Measurements from ENCODE around the gene SGK1. TPM values are rescaled to one million over a fixed set of nuclear protein-coding genes. Genes with fewer than 3 reads are reported as not detected.
A peak's percentile ranks its signal among the peaks of the same experiment; 100 is the strongest.

Gene SGK1
- total and polyA plus RNA-seq, 5 donors from 2014 or later: 3.6 to 193 (median 4.1) TPM

- Mint-ChIP-seq H3K9me3 (no peaks in the 10 kb centered on the region), H3K27me3 (no peaks in the 10 kb centered on the region), H3K36me3 (no peaks in the 10 kb centered on the region), H3K4me3 (no peak overlapping the region), H3K4me1 (peaks cover 33 to 58% (median 48%) of the 10 kb centered on the region in 4 donors), H3K27ac (peak overlapping the region in 2 of 3 donors; percentile 82 to 96)
- Histone ChIP-seq H3K4me1 (ENCODE audit: control insufficient read depth, insufficient read depth, low read length, poor library complexity, severe bottlenecking) (peaks cover 55% of the 10 kb centered on the region), H3K27ac (ENCODE audit: insufficient read depth, low read length, poor library complexity, severe bottlenecking) (no peak overlapping the region), H3K9me3 (ENCODE audit: control insufficient read depth in 2 of 2, low read length in 2 of 2) (no peaks in the 10 kb centered on the region), H3K4me3 (ENCODE audit: low read depth, low read length) (peak overlapping the region; percentile 66), H3K27me3 (ENCODE audit: control insufficient read depth, insufficient read depth, low read length) (no peaks in the 10 kb centered on the region), H3K36me3 (ENCODE audit: control insufficient read depth, insufficient read depth, low read length) (no peaks in the 10 kb centered on the region)
- DNase-seq (no peak), ATAC-seq (ENCODE audit: low read depth in 2 of 2) (no peak)
These were observed 67.1 kb downstream of the SGK1 start for GRCh38 chr6:134250776-134251175.

- no peaks in the 10 kb centered on the region for H3K27me3 Mint-ChIP-seq
- peaks cover 37 to 66% (median 55%) of the 10 kb centered on the region in 4 donors for H3K4me1 Mint-ChIP-seq
- Histone ChIP-seq H3K4me1 (ENCODE audit: control insufficient read depth, insufficient read depth, low read length, poor library complexity, severe bottlenecking) (peaks cover 60% of the 10 kb centered on the region), H3K36me3 (ENCODE audit: control insufficient read depth, insufficient read depth, low read length) (no peaks in the 10 kb centered on the region), H3K4me3 (ENCODE audit: low read depth, low read length) (peak overlapping the region; percentile 66), H3K27me3 (ENCODE audit: control insufficient read depth, insufficient read depth, low read length) (no peaks in the 10 kb centered on the region), H3K9me3 (ENCODE audit: control insufficient read depth in 2 of 2, low read length in 2 of 2) (no peaks in the 10 kb centered on the region), H3K27ac (ENCODE audit: insufficient read depth, low read length, poor library complexity, severe bottlenecking) (no peak overlapping the region)
- H3K36me3 Mint-ChIP-seq: no peaks in the 10 kb centered on the region
- peak overlapping the region in 3 of 4 donors; percentile 15 to 51 (median 36) for H3K4me3 Mint-ChIP-seq
- H3K27ac Mint-ChIP-seq: peak overlapping the region; percentile 82 to 96 (median 86)
- ATAC-seq (ENCODE audit: low read depth in 2 of 2) (no peak), DNase-seq (peak in 1 of 3 donors; percentile 47)
- H3K9me3 Mint-ChIP-seq: no peaks in the 10 kb centered on the region
These were observed 67.9 kb downstream of the SGK1 start for GRCh38 chr6:134249759-134250602.

DNA sequence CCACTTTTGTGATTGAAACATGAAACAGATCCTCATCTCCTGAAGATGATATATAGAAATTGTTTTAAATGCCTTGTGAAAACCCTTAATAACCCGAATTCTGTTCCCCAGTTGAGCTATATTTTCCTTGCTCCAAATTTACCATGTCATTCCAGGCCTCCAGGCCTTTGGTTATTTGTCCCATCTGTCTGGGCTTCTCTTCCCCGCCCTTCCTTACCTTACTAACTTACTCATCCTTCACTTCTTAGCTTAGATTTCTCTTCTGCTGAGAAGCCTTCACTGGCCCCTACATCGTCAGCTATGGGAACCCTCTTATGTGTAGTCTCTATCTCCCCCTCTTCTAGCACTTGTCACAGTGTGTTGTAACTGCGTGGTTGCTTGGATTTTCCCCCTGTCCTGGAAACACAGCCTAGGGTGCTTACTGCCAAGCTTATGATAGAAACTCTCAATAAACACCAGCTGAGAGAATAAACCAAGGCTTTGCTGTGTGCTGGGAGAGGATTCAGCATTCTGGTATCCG is 68.6 kb downstream of the SGK1 start:
- no peaks in the 10 kb centered on the region for H3K27me3 ChIP-seq (ENCODE audit: control insufficient read depth, insufficient read depth, low read length)
- H3K36me3 ChIP-seq (ENCODE audit: control insufficient read depth, insufficient read depth, low read length): no peaks in the 10 kb centered on the region
- no peak overlapping the region for H3K27ac ChIP-seq (ENCODE audit: insufficient read depth, low read length, poor library complexity, severe bottlenecking)
- DNase-seq: no peak
- ATAC-seq (ENCODE audit: low read depth in 2 of 2): no peak
- no peaks in the 10 kb centered on the region for H3K9me3 ChIP-seq (ENCODE audit: control insufficient read depth in 2 of 2, low read length in 2 of 2)
- H3K4me1 Mint-ChIP-seq: peaks cover 38 to 68% (median 53%) of the 10 kb centered on the region in 4 donors
- no peaks in the 10 kb centered on the region for H3K27me3 Mint-ChIP-seq
- H3K4me1 ChIP-seq (ENCODE audit: control insufficient read depth, insufficient read depth, low read length, poor library complexity, severe bottlenecking): peaks cover 60% of the 10 kb centered on the region
- H3K9me3 Mint-ChIP-seq: no peaks in the 10 kb centered on the region
- H3K4me3 Mint-ChIP-seq: peak overlapping the region in 3 of 4 donors; percentile 13 to 68 (median 36)
- H3K27ac Mint-ChIP-seq: peak overlapping the region; percentile 82 to 98 (median 96)
- no peaks in the 10 kb centered on the region for H3K36me3 Mint-ChIP-seq
- peak overlapping the region; percentile 66 for H3K4me3 ChIP-seq (ENCODE audit: low read depth, low read length)

GRCh38 chr6:134247844-134248580 is 69.9 kb downstream of the SGK1 start:
- H3K9me3 ChIP-seq (ENCODE audit: control insufficient read depth in 2 of 2, low read length in 2 of 2): no peaks in the 10 kb centered on the region
- H3K27ac ChIP-seq (ENCODE audit: insufficient read depth, low read length, poor library complexity, severe bottlenecking): peak overlapping the region; percentile 89
- H3K36me3 Mint-ChIP-seq: no peaks in the 10 kb centered on the region
- H3K9me3 Mint-ChIP-seq: no peaks in the 10 kb centered on the region
- peak overlapping the region; percentile 12 to 73 (median 64) for H3K4me3 Mint-ChIP-seq
- DNase-seq (no peak), ATAC-seq (ENCODE audit: low read depth in 2 of 2) (no peak)
- H3K27ac Mint-ChIP-seq: peak overlapping the region; percentile 96 to 98 (median 97)
- peaks cover 38 to 72% (median 52%) of the 10 kb centered on the region in 4 donors for H3K4me1 Mint-ChIP-seq
- H3K4me1 ChIP-seq (ENCODE audit: control insufficient read depth, insufficient read depth, low read length, poor library complexity, severe bottlenecking): peaks cover 60% of the 10 kb centered on the region
- no peaks in the 10 kb centered on the region for H3K27me3 Mint-ChIP-seq
- peak overlapping the region; percentile 51 for H3K4me3 ChIP-seq (ENCODE audit: low read depth, low read length)
- no peaks in the 10 kb centered on the region for H3K36me3 ChIP-seq (ENCODE audit: control insufficient read depth, insufficient read depth, low read length)
- H3K27me3 ChIP-seq (ENCODE audit: control insufficient read depth, insufficient read depth, low read length): no peaks in the 10 kb centered on the region

- DNase-seq: peak; percentile 66 to 94 (median 87)
- Mint-ChIP-seq H3K9me3 (no peaks in the 10 kb centered on the region), H3K36me3 (no peaks in the 10 kb centered on the region), H3K4me1 (peaks cover 38 to 72% (median 52%) of the 10 kb centered on the region in 4 donors), H3K27ac (peak overlapping the region; percentile 94 to 97 (median 96)), H3K4me3 (peak overlapping the region; percentile 12 to 73 (median 64)), H3K27me3 (no peaks in the 10 kb centered on the region)
- peaks cover 60% of the 10 kb centered on the region for H3K4me1 ChIP-seq (ENCODE audit: control insufficient read depth, insufficient read depth, low read length, poor library complexity, severe bottlenecking)
- H3K36me3 ChIP-seq (ENCODE audit: control insufficient read depth, insufficient read depth, low read length): no peaks in the 10 kb centered on the region
- no peaks in the 10 kb centered on the region for H3K9me3 ChIP-seq (ENCODE audit: control insufficient read depth in 2 of 2, low read length in 2 of 2)
- ATAC-seq (ENCODE audit: low read depth in 2 of 2): peak; percentile 91
- peak overlapping the region; percentile 89 for H3K27ac ChIP-seq (ENCODE audit: insufficient read depth, low read length, poor library complexity, severe bottlenecking)
- peak overlapping the region; percentile 51 for H3K4me3 ChIP-seq (ENCODE audit: low read depth, low read length)
- H3K27me3 ChIP-seq (ENCODE audit: control insufficient read depth, insufficient read depth, low read length): no peaks in the 10 kb centered on the region
These were observed 70.6 kb downstream of the SGK1 start for GRCh38 chr6:134247231-134247833.

DNA sequence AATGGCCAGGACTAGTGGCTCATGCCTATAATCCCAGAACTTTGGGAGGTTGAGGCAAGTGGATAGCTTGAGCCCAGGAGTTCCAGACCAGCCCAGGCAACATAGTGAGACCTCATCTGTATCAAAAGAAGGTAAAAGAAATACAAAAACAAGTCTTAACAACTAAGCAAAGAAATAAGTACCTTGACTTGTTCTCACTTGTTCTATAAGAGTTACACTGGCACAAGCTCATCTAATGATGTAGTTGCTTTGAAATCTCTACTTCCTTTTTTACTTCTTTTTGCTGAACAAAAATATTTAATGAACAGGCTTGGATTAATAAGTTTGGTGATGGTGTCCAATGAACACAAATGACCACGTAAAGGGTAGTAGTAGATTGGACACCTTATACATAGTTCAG is 72.2 kb downstream of the SGK1 start:
- peak overlapping the region; percentile 89 for H3K27ac ChIP-seq (ENCODE audit: insufficient read depth, low read length, poor library complexity, severe bottlenecking)
- ATAC-seq (ENCODE audit: low read depth in 2 of 2) (no peak), DNase-seq (no peak)
- H3K4me3 ChIP-seq (ENCODE audit: low read depth, low read length): no peak overlapping the region
- peaks cover 39 to 76% (median 60%) of the 10 kb centered on the region in 4 donors for H3K4me1 Mint-ChIP-seq
- H3K9me3 Mint-ChIP-seq: peaks cover 0 to 3% (median 0%) of the 10 kb centered on the region in 7 donors
- H3K36me3 Mint-ChIP-seq: peaks cover 2% of the 10 kb centered on the region
- no peaks in the 10 kb centered on the region for H3K36me3 ChIP-seq (ENCODE audit: control insufficient read depth, insufficient read depth, low read length)
- H3K27ac Mint-ChIP-seq: peak overlapping the region; percentile 78 to 96 (median 89)
- peaks cover 62% of the 10 kb centered on the region for H3K4me1 ChIP-seq (ENCODE audit: control insufficient read depth, insufficient read depth, low read length, poor library complexity, severe bottlenecking)
- H3K27me3 ChIP-seq (ENCODE audit: control insufficient read depth, insufficient read depth, low read length): no peaks in the 10 kb centered on the region
- peak overlapping the region in 2 of 4 donors; percentile 4 to 17 for H3K4me3 Mint-ChIP-seq
- H3K9me3 ChIP-seq (ENCODE audit: control insufficient read depth in 2 of 2, low read length in 2 of 2): no peaks in the 10 kb centered on the region
- no peaks in the 10 kb centered on the region for H3K27me3 Mint-ChIP-seq

- Histone ChIP-seq H3K4me1 (ENCODE audit: control insufficient read depth, insufficient read depth, low read length, poor library complexity, severe bottlenecking) (peaks cover 62% of the 10 kb centered on the region), H3K4me3 (ENCODE audit: low read depth, low read length) (no peak overlapping the region), H3K27me3 (ENCODE audit: control insufficient read depth, insufficient read depth, low read length) (no peaks in the 10 kb centered on the region), H3K9me3 (ENCODE audit: control insufficient read depth in 2 of 2, low read length in 2 of 2) (no peaks in the 10 kb centered on the region), H3K27ac (ENCODE audit: insufficient read depth, low read length, poor library complexity, severe bottlenecking) (peak overlapping the region; percentile 89), H3K36me3 (ENCODE audit: control insufficient read depth, insufficient read depth, low read length) (no peaks in the 10 kb centered on the region)
- Mint-ChIP-seq H3K36me3 (peaks cover 2% of the 10 kb centered on the region), H3K4me3 (peak overlapping the region in 1 of 4 donors; percentile 4), H3K27ac (peak overlapping the region; percentile 61 to 96 (median 89)), H3K9me3 (peaks cover 0 to 5% (median 0%) of the 10 kb centered on the region in 7 donors), H3K4me1 (peaks cover 37 to 76% (median 61%) of the 10 kb centered on the region in 4 donors), H3K27me3 (no peaks in the 10 kb centered on the region)
- ATAC-seq (ENCODE audit: low read depth in 2 of 2): no peak
- DNase-seq: no peak
These were observed 72.9 kb downstream of the SGK1 start for GRCh38 chr6:134245041-134245440.

Measured in CD4-positive, CD25-positive, alpha-beta regulatory T cell (primary cell).